Stimulated activated CD8-positive, alpha-beta memory T cell treated with anti-CD3 and anti-CD28 coated beads, Interleukin-12 subunit alpha, Interleukin-12 subunit beta, amount 100 ng/mL, for 24 hours (primary cell): ENCODE results near the gene ANTXRL.
"Not testable (repeated sequence)": the region's sequence is repeated elsewhere in the genome, so short reads cannot be mapped to it uniquely, and the experiment has no call there.

Experiments used
- DNase-seq: peaks from one replicate; pipeline ENCODE4 v3.0.0-alpha.2; 2020; ENCODE audit errors: extremely low read depth

ANTXRL gene

GRCh38 chr10:46308113-46308415 lies 21.3 kb downstream of the ANTXRL start:
- no peak for DNase-seq

DNA sequence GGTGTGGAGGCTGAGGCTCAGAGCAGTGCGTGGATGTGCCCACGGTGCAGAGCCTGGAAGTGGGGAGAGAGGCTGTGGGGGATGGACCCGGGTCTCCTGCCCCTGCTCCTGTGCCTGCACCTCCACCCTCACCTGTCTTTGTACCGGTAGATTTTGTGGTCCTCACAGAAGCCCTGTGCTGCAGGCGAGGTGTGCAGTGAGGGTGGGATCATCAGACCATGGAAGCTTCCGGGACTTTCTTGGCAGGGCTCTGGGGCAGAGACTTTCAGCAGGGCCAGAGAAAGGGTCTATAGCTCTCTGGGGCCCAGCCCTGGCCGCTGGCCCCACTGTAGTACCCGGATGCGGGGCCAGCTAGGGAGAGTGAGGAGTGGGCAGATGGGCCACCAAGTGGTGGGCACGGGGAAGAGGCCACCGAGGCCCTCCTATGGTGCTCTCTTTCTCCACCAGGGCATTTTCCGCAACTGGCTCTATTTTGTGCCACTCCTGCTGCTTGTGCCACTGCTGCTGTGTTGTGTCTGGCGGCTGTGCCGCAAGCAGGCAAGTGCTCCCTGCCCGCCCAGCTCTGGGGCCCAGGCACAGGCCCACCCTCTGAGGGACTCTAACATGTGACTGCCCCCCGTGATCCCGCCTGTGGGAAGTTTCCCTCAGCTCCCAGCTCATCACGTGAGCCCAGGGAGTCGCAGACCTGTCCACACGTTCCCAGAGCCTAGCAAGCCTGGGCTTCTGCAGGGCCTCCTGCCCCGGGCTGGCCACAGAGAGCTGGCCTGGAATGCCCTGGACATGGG lies 22.1 kb downstream of the ANTXRL start:
- no peak for DNase-seq

GRCh38 chr10:46309511-46310142 lies 22.8 kb downstream of the ANTXRL start:
- no peak for DNase-seq

- DNase-seq: no peak
Measured at GRCh38 chr10:46310143-46310514, 23.3 kb downstream of the ANTXRL start.

GRCh38 chr10:46310851-46311250 lies 24.1 kb downstream of the ANTXRL start:
- no peak for DNase-seq

- DNase-seq: no peak
Measured at GRCh38 chr10:46311501-46311951, 24.7 kb downstream of the ANTXRL start.

DNA sequence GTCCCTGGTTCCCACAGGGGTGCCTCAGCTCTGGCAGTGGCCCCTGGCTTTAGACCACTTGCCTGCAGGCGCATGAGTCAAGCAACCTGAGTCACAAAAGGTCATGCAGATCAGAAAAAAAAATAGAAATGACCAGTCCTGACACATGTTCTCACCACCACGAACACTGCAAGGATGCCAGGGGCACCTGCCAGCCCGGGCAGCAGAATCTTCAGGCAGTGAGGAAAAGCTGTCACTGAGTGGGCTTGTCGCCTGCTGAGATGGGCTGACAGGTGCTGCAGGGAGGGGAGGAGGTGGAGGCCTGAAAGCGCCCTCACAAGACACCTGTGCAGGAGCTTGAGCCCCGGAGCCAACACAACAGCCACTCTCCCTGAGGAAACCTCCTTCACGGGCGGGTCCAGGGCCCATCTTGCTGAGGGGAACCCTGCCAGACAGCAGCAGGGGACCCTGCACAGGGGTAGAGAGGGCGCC lies 25.2 kb downstream of the ANTXRL start:
- not testable (repeated sequence) for DNase-seq

DNA sequence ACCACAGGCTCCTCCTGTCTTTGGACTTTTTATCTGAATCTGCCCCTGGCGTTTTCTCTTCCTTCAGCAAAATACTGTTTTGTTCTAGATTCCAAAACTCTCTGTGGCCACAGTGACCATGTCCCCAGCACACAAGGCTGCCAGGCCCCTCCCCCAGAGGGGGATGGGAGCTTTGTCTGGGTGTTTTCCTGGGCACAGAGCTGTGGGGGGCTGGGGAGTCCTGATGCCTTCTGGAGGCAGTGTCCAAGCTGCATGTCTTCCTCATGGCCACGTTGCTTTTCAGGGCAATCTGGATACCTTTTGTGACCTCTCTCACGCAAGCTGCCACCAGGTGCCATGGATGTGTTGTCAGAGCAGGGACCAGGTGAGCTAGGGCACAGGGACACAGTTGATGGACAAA lies 26.2 kb downstream of the ANTXRL start:
- no peak for DNase-seq

DNA sequence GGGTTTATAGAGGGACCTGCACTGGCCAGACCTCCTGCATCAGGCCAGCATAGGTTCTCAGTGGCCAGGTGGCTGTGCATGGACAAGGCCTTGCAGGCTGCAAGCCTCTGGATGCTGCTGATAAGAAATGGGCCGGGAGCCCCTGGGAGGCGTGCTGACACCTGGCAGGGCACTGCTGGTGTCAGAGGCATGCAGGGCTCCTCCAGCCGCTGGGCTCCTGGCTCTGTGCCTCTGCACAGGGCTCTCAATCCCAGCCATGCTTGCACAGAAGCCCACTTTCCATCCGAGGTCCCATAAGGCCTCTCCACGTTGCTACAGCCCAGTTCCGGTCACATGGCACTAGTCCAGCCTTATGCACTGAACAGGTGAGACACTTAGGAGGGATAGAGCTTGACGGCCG lies 27.3 kb downstream of the ANTXRL start:
- DNase-seq: no peak

GRCh38 chr10:46315071-46315860 lies 28.5 kb downstream of the ANTXRL start:
- not testable (repeated sequence) for DNase-seq

DNA sequence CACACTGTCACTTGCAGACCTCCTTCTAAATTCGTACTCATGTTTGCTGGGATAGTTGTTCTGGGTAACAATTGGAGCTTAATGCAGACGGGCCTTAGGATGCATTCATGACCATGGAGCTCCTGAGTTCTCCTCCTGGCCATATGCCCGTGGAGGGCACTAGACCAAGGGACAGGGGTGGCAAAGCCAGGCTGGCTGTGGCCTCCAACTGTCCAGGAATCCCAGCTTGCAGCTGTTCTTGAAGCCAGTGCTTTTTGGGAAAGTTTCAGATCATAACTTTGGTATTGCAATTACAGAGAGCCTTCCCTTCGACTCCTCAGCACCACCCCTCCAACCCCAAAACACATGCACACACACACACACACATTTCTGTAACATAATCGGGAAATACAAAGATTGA lies 30.6 kb downstream of the ANTXRL start:
- no peak for DNase-seq

- no peak for DNase-seq
Measured at GRCh38 chr10:46317889-46318288, 31.1 kb downstream of the ANTXRL start.

DNA sequence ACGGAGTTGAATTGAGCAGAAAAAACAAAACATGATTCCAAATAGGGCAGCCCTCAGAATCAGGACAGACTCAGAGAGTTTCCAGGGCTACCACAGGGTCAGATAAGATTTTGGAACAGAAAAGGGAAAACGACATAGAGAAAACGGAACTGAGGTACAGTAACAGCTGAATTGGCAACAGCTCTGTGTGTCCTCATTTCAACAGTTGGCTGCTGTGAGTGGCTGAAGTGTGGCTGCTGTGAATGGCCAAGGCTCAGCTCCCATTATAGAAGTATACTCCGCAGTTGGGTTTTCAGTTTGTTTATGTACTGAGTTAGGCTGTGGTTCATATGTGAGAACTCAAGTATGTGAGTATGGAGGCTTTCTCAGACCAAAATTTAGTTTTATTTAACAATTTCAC lies 32.0 kb downstream of the ANTXRL start:
- no peak for DNase-seq

DNA sequence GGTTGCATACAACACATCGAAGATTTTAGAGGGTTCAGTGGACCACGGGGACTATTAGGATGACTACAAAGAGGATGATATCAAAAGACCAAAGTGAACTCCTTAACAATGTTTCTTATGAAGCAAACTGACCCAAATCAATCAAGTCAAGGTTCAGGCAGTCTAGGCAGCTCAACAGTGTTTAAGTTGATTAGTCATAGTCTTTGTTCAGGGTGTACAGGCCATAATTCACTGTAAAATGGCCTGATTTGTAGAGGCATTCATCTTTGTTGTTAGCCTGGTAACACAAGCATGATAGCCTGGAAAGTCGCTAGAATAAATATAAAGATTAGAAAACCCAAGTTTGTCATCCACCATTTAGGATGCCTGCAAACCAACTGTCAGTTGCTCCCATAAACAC lies 32.6 kb downstream of the ANTXRL start:
- DNase-seq: no peak

GRCh38 chr10:46321770-46322169 lies 35.0 kb downstream of the ANTXRL start:
- no peak for DNase-seq

DNA sequence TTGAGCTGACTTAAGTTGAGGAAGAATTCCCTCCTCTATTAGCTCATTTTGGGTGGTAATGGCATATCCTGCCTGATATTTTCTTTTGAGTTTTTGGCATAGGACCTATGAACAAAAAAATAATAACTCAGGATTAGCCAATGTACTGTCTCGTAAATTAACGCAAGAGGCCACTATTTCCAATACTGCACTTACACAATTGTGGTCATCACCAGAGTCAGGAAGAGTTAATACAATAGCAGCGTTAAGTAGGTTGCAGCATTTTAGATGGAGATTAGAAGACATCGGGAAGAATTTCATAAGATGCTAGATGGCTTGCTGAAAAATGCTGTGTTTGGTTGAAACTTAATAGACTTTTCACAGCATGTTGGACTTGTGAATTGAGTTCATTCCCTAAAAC lies 36.4 kb downstream of the ANTXRL start:
- DNase-seq: no peak

GRCh38 chr10:46325021-46325420 lies 38.2 kb downstream of the ANTXRL start:
- no peak for DNase-seq

- DNase-seq: no peak
Measured at GRCh38 chr10:46326066-46326465, 39.3 kb downstream of the ANTXRL start.

DNA sequence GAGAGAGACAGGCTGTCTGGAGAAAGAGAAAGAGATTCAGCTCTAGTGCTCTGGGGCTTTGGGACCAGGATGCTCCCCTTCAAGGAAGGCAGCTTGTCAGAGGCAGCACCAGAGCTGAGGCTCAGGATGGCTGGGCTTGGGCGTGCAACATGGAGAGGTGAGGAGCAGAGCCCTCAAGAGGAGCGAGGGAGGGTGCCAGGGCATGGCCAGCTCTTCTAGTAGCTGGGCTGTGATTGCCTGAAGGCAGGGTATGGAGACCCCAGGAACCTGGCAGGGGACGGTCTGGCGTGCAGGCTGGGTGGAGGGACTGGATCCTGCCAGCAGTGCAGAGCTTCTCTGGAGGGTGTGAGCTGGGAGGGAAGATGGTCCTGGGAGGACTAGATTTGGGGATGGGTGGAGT lies 40.2 kb downstream of the ANTXRL start:
- no peak for DNase-seq

DNA sequence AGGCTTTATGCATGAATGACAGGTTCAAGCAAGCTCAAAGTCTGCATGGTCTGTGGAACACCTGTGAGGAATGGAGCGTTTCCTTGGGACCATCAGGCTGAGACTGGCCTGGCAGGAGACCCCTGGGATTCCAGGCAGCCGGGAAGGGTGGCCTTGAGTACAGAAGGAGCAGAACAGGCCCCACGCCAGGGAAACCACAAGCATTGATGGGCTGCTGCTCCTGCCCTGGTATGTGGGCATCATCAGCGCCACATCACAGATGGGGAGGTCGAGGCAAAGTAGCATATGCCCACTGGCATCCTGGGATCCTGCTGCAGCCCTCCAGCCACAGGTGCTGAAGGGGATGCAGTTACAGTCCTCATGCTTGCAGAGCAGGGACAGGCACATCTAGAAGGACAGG lies 40.9 kb downstream of the ANTXRL start:
- no peak for DNase-seq

DNA sequence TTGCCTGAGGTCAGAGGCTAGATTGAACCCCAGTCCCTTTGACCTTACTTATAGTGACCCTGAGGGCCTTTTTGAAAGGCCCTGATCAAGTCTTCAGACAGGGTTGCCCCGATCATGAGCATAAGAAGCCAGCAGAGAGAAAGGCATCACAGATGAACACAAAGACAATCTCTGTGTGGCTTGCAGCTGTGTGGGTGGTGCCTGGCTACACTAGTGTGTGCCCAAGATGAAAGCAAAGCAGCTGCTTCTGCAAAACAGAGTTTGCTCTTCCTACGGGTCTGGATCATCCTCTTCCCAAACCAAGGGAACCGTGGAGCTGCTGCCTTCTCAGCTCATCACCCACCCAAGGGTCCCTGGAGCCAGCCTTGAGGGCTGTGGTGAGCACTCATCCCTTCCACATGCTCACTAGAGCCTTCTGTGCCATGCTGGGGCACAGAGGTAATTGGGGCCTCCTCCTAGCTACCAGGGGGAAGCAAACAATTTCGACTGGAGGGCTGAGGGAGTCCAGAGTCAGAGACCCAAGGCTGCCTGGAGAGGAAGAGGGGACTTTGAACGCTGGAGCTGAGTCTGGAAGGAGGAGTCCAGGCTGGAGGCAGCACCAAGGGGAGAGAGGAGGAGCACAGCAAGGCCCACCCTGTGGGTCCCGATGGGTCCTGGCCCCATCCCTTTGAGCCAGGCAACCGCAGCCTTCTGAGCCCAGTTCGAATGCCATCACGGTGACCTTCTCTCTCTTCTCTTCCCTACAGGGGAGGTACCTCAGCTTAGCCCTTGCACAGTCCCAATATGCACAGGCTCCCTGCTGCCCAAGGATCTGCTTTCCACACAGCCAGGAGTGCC lies 42.3 kb downstream of the ANTXRL start:
- no peak for DNase-seq

GRCh38 chr10:46329690-46330016 lies 42.9 kb downstream of the ANTXRL start:
- DNase-seq: no peak
